Ectodermal cell (in vitro differentiated cells): ENCODE measurements around the gene TMPRSS4.

ENCODE experiments used
- H3K27ac ChIP-seq: 2 replicates; pipeline ENCODE4 v1.7.0; 2013; ENCODE audit warnings: mild to moderate bottlenecking, low read depth, low read length; ENCODE audit not compliant: insufficient read depth, poor library complexity, severe bottlenecking
- H3K27me3 ChIP-seq: 2 replicates; pipeline ENCODE4 v1.7.0; 2013; ENCODE audit warnings: mild to moderate bottlenecking, low read length; ENCODE audit not compliant: insufficient read depth, control insufficient read depth, poor library complexity, severe bottlenecking
- H3K36me3 ChIP-seq: one replicate; pipeline ENCODE4 v1.7.0; 2013; ENCODE audit warnings: low read length; ENCODE audit not compliant: control insufficient read depth, insufficient read depth
- H3K4me1 ChIP-seq: one replicate; pipeline ENCODE4 v1.7.0; 2013; ENCODE audit warnings: low read length; ENCODE audit not compliant: control insufficient read depth, insufficient read depth
- H3K4me3 ChIP-seq: 2 replicates; pipeline ENCODE4 v1.7.0; 2013; ENCODE audit warnings: low read depth, low read length, control low read depth; ENCODE audit not compliant: insufficient read depth
- H3K9me3 ChIP-seq: 2 replicates; pipeline ENCODE4 v1.7.0; 2013; ENCODE audit warnings: mild to moderate bottlenecking, low read length, moderate library complexity; ENCODE audit not compliant: control insufficient read depth
- WGBS, 2 experiments: methylation state at CpG; one replicate each; pipeline ENCODE4 v1.1.7; 2013; ENCODE audit warnings: missing lambda C conversion rate in 2 of 2; 5-methylcytosine and 5-hydroxymethylcytosine counted together

The TMPRSS4 gene

GRCh38 chr11:118167253-118167652 lies 90.4 kb downstream of the TMPRSS4 start:
- H3K9me3 ChIP-seq: no peaks in the 10 kb centered on the region
- H3K27ac ChIP-seq: no peak overlapping the region
- H3K36me3 ChIP-seq: no peaks in the 10 kb centered on the region
- H3K27me3 ChIP-seq: peaks cover 30% of the 10 kb centered on the region
- H3K4me3 ChIP-seq: no peak overlapping the region
- WGBS, 2 experiments: 85 to 100% methylated on average over 2 of the region's 2 CpGs
- H3K4me1 ChIP-seq: peaks cover 9% of the 10 kb centered on the region

GRCh38 chr11:118167906-118168305 lies 91.0 kb downstream of the TMPRSS4 start:
- H3K4me1 ChIP-seq: peaks cover 9% of the 10 kb centered on the region
- H3K4me3 ChIP-seq: no peak overlapping the region
- H3K36me3 ChIP-seq: no peaks in the 10 kb centered on the region
- H3K27me3 ChIP-seq: peaks cover 34% of the 10 kb centered on the region
- H3K27ac ChIP-seq: no peak overlapping the region
- WGBS, 2 experiments: 94 to 95% methylated on average over 12 of the region's 12 CpGs
- no peaks in the 10 kb centered on the region for H3K9me3 ChIP-seq

- H3K4me1 ChIP-seq: peaks cover 9% of the 10 kb centered on the region
- H3K27me3 ChIP-seq: peaks cover 34% of the 10 kb centered on the region
- H3K36me3 ChIP-seq: no peaks in the 10 kb centered on the region
- no peak overlapping the region for H3K4me3 ChIP-seq
- H3K27ac ChIP-seq: no peak overlapping the region
- WGBS, 2 experiments: 93 to 95% methylated on average over 8 of the region's 8 CpGs
- no peaks in the 10 kb centered on the region for H3K9me3 ChIP-seq
Measured at GRCh38 chr11:118168316-118168715, 91.4 kb downstream of the TMPRSS4 start.

GRCh38 chr11:118168751-118169150 lies 91.9 kb downstream of the TMPRSS4 start:
- peaks cover 9% of the 10 kb centered on the region for H3K4me1 ChIP-seq
- H3K27ac ChIP-seq: no peak overlapping the region
- peaks cover 34% of the 10 kb centered on the region for H3K27me3 ChIP-seq
- no peaks in the 10 kb centered on the region for H3K36me3 ChIP-seq
- WGBS, 2 experiments: 83 to 93% methylated on average over 3 of the region's 3 CpGs
- H3K9me3 ChIP-seq: no peaks in the 10 kb centered on the region
- no peak overlapping the region for H3K4me3 ChIP-seq

GRCh38 chr11:118169300-118170140 lies 92.6 kb downstream of the TMPRSS4 start:
- Histone ChIP-seq H3K36me3 (no peaks in the 10 kb centered on the region), H3K4me3 (no peak overlapping the region), H3K27ac (no peak overlapping the region), H3K9me3 (no peaks in the 10 kb centered on the region), H3K27me3 (peaks cover 34% of the 10 kb centered on the region), H3K4me1 (peaks cover 9% of the 10 kb centered on the region)
- WGBS, 2 experiments: 73 to 76% methylated on average over 7 of the region's 7 CpGs

GRCh38 chr11:118170231-118170630 lies 93.4 kb downstream of the TMPRSS4 start:
- no peak overlapping the region for H3K4me3 ChIP-seq
- 81 to 85% methylated on average over 9 of the region's 9 CpGs for WGBS, 2 experiments
- H3K4me1 ChIP-seq: peaks cover 13% of the 10 kb centered on the region
- H3K9me3 ChIP-seq: no peaks in the 10 kb centered on the region
- H3K27ac ChIP-seq: no peak overlapping the region
- no peaks in the 10 kb centered on the region for H3K36me3 ChIP-seq
- H3K27me3 ChIP-seq: peaks cover 41% of the 10 kb centered on the region

GRCh38 chr11:118170882-118171268 lies 94.0 kb downstream of the TMPRSS4 start:
- Histone ChIP-seq H3K27ac (no peak overlapping the region), H3K4me3 (no peak overlapping the region), H3K36me3 (no peaks in the 10 kb centered on the region), H3K27me3 (peaks cover 48% of the 10 kb centered on the region), H3K9me3 (no peaks in the 10 kb centered on the region), H3K4me1 (peaks cover 17% of the 10 kb centered on the region)
- 22 to 25% methylated on average over 8 of the region's 8 CpGs for WGBS, 2 experiments
